Gastrocnemius medialis (tissue), 4 donors: ENCODE results near the gene ISOC2. TPM values are rescaled to one million over a fixed set of nuclear protein-coding genes. Genes with fewer than 3 reads are reported as not detected.

Experiments
- ATAC-seq, 2 donors: fragments of 150-250 bp; one replicate each; pipeline ENCODE4 v1.9.1; 2016
- DNase-seq, 2 donors: peaks; one replicate each; pipeline ENCODE4 v3.0.0-alpha.2; 2019
- H3K27ac ChIP-seq, 4 donors: fragments of 200-600 bp; sonication (generic); 1 replicate in 1 of 4; 2 replicates in 3 of 4; pipeline ENCODE4 v1.5.1; 2016 to 2018; ENCODE audit warnings: mild to moderate bottlenecking in 2 of 4, moderate library complexity in 1 of 4
- H3K27me3 ChIP-seq, 3 donors: fragments of 200-600 bp; sonication (generic) in 2 of 3; 1 replicate in 1 of 3; 2 replicates in 2 of 3; pipeline versions ENCODE4 v1.5.1 to v1.6.0; 2016 to 2019; ENCODE audit warnings: mild to moderate bottlenecking in 1 of 3, moderate library complexity in 1 of 3
- H3K36me3 ChIP-seq, 2 donors: fragments of 200-600 bp; sonication (generic) in 1 of 2; one replicate each; pipeline ENCODE4 v1.5.1; 2017 to 2018
- H3K4me1 ChIP-seq, 2 donors: fragments of 200-600 bp; sonication (generic) in 1 of 2; one replicate each; pipeline ENCODE4 v1.5.1; 2016 to 2017; ENCODE audit warnings: mild to moderate bottlenecking in 2 of 2
- H3K4me3 ChIP-seq, 4 donors: fragments of 200-600 bp; sonication (generic) in 3 of 4; 1 replicate in 1 of 4; 2 replicates in 3 of 4; pipeline ENCODE4 v1.5.1; 2016 to 2019; ENCODE audit warnings: mild to moderate bottlenecking in 2 of 4
- H3K9me3 ChIP-seq, 3 donors: fragments of 200-600 bp; sonication (generic) in 2 of 3; 1 replicate in 1 of 3; 2 replicates in 2 of 3; pipeline ENCODE4 v1.5.1; 2016 to 2019
- CTCF ChIP-seq, 5 experiments: fragments of 450-650 bp in 3 of 5; fragments of 200-600 bp in 2 of 5; sonication (generic) in 2 of 5; IDR thresholded peaks in 4 of 5; conservative IDR thresholded peaks in 1 of 5; 1 replicate in 4 of 5; 2 replicates in 1 of 5; pipeline ENCODE4 v1.5.1; 2016 to 2019; ENCODE audit warnings: antibody characterized with exemption in 5 of 5, mild to moderate bottlenecking in 3 of 5, moderate library complexity in 3 of 5
- POLR2A ChIP-seq, 2 donors: fragments of 450-650 bp; IDR thresholded peaks; one replicate each; pipeline ENCODE4 v1.6.1; 2017; ENCODE audit warnings: antibody characterized with exemption in 2 of 2, mild to moderate bottlenecking in 2 of 2, moderate library complexity in 2 of 2
- in situ Hi-C, 4 donors: fragments of 200-750 bp; cut with MboI; loops; one replicate each; pipeline versions ENCODE4 v1.15.0 to v1.8.0; 2017; ENCODE audit warnings: low sequenced_read_pairs in 4 of 4
- intact Hi-C: fragments of 100-400 bp; cut with DNase I; formaldehyde crosslinking; loops from one replicate; pipeline ENCODE4 v1.15.1; 2023; ENCODE audit warnings: low total_unique reads
- total RNA-seq, 4 donors: library from RNA; depleted of rRNA; stranded (reverse); fragments of >200 nt; gene quantifications; one replicate each; pipeline versions ENCODE4 v1.1.0 to v1.2.3, GENCODE V29; 2016

The ISOC2 gene
- total RNA-seq, 4 donors from 2014 or later, result 59.7 to 101 (median 88.7) TPM

GRCh38 chr19:55453511-55454260 lies 7.8 kb downstream of the ISOC2 start:
- intact Hi-C loops, result no loop called here
- H3K9me3 ChIP-seq, result no peaks in the 10 kb centered on the region
- no peaks in the 10 kb centered on the region for H3K36me3 ChIP-seq
- TF ChIP-seq CTCF (IDR thresholded peaks at IDR 0.05 in 4 of 5, conservative IDR thresholded peaks at IDR 0.05 in 1 of 5), result no peak
- TF ChIP-seq POLR2A (IDR thresholded peaks at IDR 0.05), result no peak
- in situ Hi-C loops, result no loop called here
- no peak for ATAC-seq
- H3K27ac ChIP-seq, result no peak overlapping the region
- H3K4me1 ChIP-seq, result peaks cover 3 to 11% of the 10 kb centered on the region in 2 donors
- DNase-seq, result no peak
- peaks cover 27 to 33% (median 31%) of the 10 kb centered on the region in 3 donors for H3K27me3 ChIP-seq
- H3K4me3 ChIP-seq, result no peak overlapping the region

- Histone ChIP-seq H3K4me3 (peak overlapping the region in 1 of 4 donors; percentile 19), H3K9me3 (no peaks in the 10 kb centered on the region), H3K36me3 (no peaks in the 10 kb centered on the region), H3K27me3 (peaks cover 27 to 33% (median 31%) of the 10 kb centered on the region in 3 donors), H3K27ac (no peak overlapping the region), H3K4me1 (peaks cover 3 to 11% of the 10 kb centered on the region in 2 donors)
- in situ Hi-C loops (no loop called here), intact Hi-C loops (no loop called here)
- peak; percentile 35 to 71 for DNase-seq
- no peak for TF ChIP-seq POLR2A (IDR thresholded peaks at IDR 0.05)
- peak in 1 of 5 experiments; percentile 29 for TF ChIP-seq CTCF (IDR thresholded peaks at IDR 0.05 in 4 of 5, conservative IDR thresholded peaks at IDR 0.05 in 1 of 5)
- peak; percentile 82 to 93 for ATAC-seq
Measured at GRCh38 chr19:55452749-55453346, 8.6 kb downstream of the ISOC2 start.

GRCh38 chr19:55451965-55452748 lies 9.3 kb downstream of the ISOC2 start:
- ATAC-seq, result no peak
- no peak for DNase-seq
- Histone ChIP-seq H3K4me3 (peak overlapping the region in 1 of 4 donors; percentile 19), H3K4me1 (peaks cover 3 to 11% of the 10 kb centered on the region in 2 donors), H3K27me3 (peaks cover 31 to 35% (median 33%) of the 10 kb centered on the region in 3 donors), H3K9me3 (no peaks in the 10 kb centered on the region), H3K36me3 (no peaks in the 10 kb centered on the region), H3K27ac (no peak overlapping the region)
- no peak for TF ChIP-seq POLR2A (IDR thresholded peaks at IDR 0.05)
- no peak for TF ChIP-seq CTCF (IDR thresholded peaks at IDR 0.05 in 4 of 5, conservative IDR thresholded peaks at IDR 0.05 in 1 of 5)
- in situ Hi-C loops, result no loop called here
- intact Hi-C loops, result no loop called here

DNA sequence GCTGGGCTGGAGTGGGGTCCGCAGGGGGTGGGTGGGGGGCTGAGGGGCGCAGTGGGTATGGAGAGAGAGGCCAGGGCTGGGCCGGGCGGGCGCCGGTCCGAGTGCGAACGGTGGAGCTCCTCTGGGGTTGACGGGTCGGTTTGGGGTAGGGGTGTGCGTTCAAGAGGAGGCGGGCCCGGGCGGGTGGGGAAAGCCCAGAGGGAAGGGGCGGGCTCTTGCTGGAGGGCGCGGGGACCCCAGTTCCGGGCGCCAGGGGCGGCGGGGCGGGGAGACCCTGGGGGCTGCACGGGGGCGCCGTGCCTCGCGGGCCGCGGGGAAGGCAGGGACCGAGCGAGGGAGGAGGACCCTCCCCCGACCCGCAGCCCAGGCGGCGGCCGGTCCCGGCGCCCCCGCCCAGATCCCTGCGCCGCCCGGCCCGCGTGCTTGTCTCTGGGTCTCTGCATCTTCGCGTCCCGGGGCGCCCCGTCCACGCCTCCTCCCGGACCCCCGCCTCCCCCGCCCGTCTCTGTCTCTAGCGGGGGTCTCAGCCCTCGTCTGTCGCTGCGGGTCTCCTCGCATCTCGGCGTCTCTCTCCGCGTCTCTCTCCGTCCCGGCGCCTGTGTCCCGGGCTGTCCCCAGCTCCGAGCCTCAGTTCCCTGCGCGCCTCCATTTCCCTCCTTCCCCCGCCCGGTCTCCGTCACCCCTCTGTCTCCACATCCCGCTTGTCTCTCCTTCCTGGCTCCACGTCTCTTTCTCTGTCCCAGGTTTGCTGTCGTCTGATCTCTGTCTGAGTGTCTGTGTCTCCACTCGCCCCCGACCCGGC lies 10.1 kb downstream of the ISOC2 start:
- in situ Hi-C loops, result no loop called here
- H3K27me3 ChIP-seq, result peaks cover 33 to 43% (median 35%) of the 10 kb centered on the region in 3 donors

More for the DNA sequence above, 10.1 kb downstream of the ISOC2 start:
- H3K4me1 ChIP-seq, result peaks cover 3 to 11% of the 10 kb centered on the region in 2 donors
- H3K27ac ChIP-seq, result no peak overlapping the region
- no peak for ATAC-seq
- TF ChIP-seq CTCF (IDR thresholded peaks at IDR 0.05 in 4 of 5, conservative IDR thresholded peaks at IDR 0.05 in 1 of 5) (no peak), POLR2A (IDR thresholded peaks at IDR 0.05) (no peak)
- H3K9me3 ChIP-seq, result no peaks in the 10 kb centered on the region
- no peaks in the 10 kb centered on the region for H3K36me3 ChIP-seq
- intact Hi-C loops, result no loop called here
- no peak overlapping the region for H3K4me3 ChIP-seq
- DNase-seq, result no peak
